Activated CD8-positive, alpha-beta memory T cell treated with anti-CD3 and anti-CD28 coated beads, Interleukin-2, amount 10 ng/mL, durations not matched to agents 7 days and 5 days (primary cell): Measurements from ENCODE around the gene GLUD2. TPM values are rescaled to one million over a fixed set of nuclear protein-coding genes. Genes with fewer than 3 reads are reported as not detected.
"Not testable (repeated sequence)": the region's sequence is repeated elsewhere in the genome, so short reads cannot be mapped to it uniquely, and the experiment has no call there.

Experiments used
- ATAC-seq: fragments of 150-1000 bp; cut with Tn5 transposase; one replicate; pipeline ENCODE4 v1.10.0; 2021; ENCODE audit warnings: moderate library complexity
- CTCF ChIA-PET: fragments of 350-600 bp; sonication (Branson Sonifier 250); formaldehyde crosslinking; loops from one replicate; lab custom pipeline; 2021; ENCODE audit warnings: antibody characterized with exemption; lab: Charles Lee
- DNase-seq: peaks from one replicate; pipeline ENCODE4 v3.0.0-alpha.2; 2020
- H3K27ac Mint-ChIP-seq: one replicate; pipeline ENCODE4 v1.8.0; 2021; ENCODE audit warnings: mild to moderate bottlenecking, mixed read lengths
- H3K27me3 Mint-ChIP-seq: one replicate; pipeline ENCODE4 v1.8.0; 2021; ENCODE audit warnings: mixed read lengths
- H3K36me3 Mint-ChIP-seq: one replicate; pipeline ENCODE4 v1.8.0; 2021; ENCODE audit warnings: mild to moderate bottlenecking, mixed read lengths
- H3K4me1 Mint-ChIP-seq: one replicate; pipeline ENCODE4 v1.8.0; 2021; ENCODE audit warnings: mixed read lengths
- H3K4me3 Mint-ChIP-seq: one replicate; pipeline ENCODE4 v1.8.0; 2021; ENCODE audit warnings: mild to moderate bottlenecking, moderate library complexity, mixed read lengths
- H3K9me3 Mint-ChIP-seq: one replicate; pipeline ENCODE4 v1.8.0; 2022; ENCODE audit warnings: low read depth, mixed read lengths
- total RNA-seq, 2 experiments: library from RNA; stranded (reverse); gene quantifications; one replicate each; pipeline ENCODE4 v1.2.3, GENCODE V29; 2021

The GLUD2 gene
- under 1 TPM; 0.38 to 0.80 TPM for total RNA-seq

DNA sequence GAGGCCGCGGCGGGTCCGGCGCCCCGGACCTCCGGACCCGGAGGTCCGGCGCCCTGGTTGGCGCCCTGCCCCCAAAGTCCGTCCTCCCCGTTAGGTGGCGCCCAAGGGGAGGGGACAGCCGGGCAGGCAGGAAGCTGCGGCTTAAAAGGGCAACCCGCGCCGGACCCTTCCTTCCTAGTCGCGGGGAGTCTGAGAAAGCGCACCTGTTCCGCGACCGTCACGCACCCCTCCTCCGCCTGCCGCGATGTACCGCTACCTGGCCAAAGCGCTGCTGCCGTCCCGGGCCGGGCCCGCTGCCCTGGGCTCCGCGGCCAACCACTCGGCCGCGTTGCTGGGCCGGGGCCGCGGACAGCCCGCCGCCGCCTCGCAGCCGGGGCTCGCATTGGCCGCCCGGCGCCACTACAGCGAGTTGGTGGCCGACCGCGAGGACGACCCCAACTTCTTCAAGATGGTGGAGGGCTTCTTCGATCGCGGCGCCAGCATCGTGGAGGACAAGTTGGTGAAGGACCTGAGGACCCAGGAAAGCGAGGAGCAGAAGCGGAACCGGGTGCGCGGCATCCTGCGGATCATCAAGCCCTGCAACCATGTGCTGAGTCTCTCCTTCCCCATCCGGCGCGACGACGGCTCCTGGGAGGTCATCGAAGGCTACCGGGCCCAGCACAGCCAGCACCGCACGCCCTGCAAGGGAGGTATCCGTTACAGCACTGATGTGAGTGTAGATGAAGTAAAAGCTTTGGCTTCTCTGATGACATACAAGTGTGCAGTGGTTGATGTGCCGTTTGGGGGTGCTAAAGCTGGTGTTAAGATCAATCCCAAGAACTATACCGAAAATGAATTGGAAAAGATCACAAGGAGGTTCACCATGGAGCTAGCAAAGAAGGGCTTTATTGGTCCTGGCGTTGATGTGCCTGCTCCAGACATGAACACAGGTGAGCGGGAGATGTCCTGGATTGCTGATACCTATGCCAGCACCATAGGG, at the start of gene GLUD2:
GLUD2 (plus strand) TSS at position 170 of the 979 bp plus-strand sequence; CDS start at position 245, 75 bp downstream.
- ATAC-seq, result peak; percentile 64
- H3K27ac Mint-ChIP-seq, H3K4me1 Mint-ChIP-seq, H3K27me3 Mint-ChIP-seq, DNase-seq, H3K9me3 Mint-ChIP-seq, H3K4me3 Mint-ChIP-seq, CTCF ChIA-PET, H3K36me3 Mint-ChIP-seq: not testable (repeated sequence)

DNA sequence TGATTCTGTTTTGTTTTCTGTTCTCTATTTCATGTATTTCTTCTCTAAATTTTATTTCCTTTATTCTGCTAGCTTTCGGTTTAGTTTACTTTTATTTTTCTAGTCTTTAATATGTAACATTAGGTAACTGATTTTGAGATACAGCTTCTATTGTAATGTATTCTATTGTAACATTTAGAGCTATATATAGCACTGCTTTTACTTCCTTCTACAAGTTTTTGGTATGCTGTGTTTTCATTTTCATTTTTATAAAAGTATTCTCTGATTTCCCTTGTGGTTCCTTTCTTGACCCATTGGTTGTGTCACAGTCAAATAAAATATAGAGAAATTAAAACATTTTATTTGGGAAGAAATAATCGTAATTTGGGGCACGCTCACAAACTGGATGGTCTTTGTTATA, 48.0 kb upstream of the GLUD2 start:
- Mint-ChIP-seq H3K4me3 (no peak overlapping the region), H3K4me1 (no peaks in the 10 kb centered on the region), H3K9me3 (no peaks in the 10 kb centered on the region), H3K27ac (no peak overlapping the region), H3K36me3 (no peaks in the 10 kb centered on the region), H3K27me3 (no peaks in the 10 kb centered on the region)
- DNase-seq (no peak), ATAC-seq (no peak)
- CTCF ChIA-PET, result no interaction called here

DNA sequence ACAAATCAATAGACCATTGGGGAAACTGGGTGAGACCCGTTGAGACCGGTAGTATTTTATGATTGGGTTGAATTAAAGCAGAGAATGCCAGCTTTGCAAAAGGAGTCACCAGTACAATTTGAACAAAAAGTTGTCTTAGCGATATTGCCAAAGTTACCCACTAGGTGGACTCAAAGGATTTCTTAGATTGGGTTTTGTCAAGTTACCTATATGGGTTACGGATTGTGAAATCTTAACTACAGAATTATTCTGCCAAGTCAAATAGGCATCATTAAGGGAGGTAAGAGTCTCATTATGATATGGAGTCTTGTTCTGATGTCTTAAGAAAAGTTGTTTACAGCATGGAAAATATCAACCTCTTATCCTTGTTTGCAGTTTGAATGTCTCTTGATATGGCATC, 46.8 kb upstream of the GLUD2 start:
- CTCF ChIA-PET, result no interaction called here

DNA sequence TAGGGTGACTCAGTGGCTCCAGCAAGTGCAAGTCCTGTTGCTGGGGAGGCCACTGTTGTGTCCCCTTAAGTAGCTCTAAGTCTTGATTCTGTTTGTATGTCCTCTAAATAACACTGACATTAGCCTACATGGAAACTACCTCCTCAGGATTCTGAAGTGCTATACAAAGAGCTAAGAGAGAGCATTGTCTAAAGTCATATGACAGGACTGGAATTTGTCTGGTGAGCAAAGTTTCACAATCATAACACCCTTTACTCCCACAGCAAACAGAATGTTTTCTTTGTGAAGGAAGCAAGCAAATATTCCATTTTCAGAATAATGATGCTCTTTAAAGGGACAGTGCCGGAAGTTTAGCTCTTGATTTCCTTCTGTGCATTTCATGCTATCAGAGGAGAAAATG, 38.5 kb upstream of the GLUD2 start:
- peaks cover 2% of the 10 kb centered on the region for H3K27me3 Mint-ChIP-seq
- ATAC-seq, result no peak
- H3K27ac Mint-ChIP-seq, result no peak overlapping the region
- DNase-seq, result no peak
- H3K9me3 Mint-ChIP-seq, result no peaks in the 10 kb centered on the region
- no peaks in the 10 kb centered on the region for H3K36me3 Mint-ChIP-seq
- H3K4me1 Mint-ChIP-seq, result no peaks in the 10 kb centered on the region
- CTCF ChIA-PET, result no interaction called here
- H3K4me3 Mint-ChIP-seq, result no peak overlapping the region

More for the DNA sequence above, 46.8 kb upstream of the GLUD2 start:
- no peaks in the 10 kb centered on the region for H3K9me3 Mint-ChIP-seq
- ATAC-seq (no peak), DNase-seq (no peak)
- no peaks in the 10 kb centered on the region for H3K4me1 Mint-ChIP-seq
- no peak overlapping the region for H3K4me3 Mint-ChIP-seq
- no peaks in the 10 kb centered on the region for H3K36me3 Mint-ChIP-seq
- no peaks in the 10 kb centered on the region for H3K27me3 Mint-ChIP-seq
- H3K27ac Mint-ChIP-seq, result no peak overlapping the region

- CTCF ChIA-PET, result no interaction called here
- no peaks in the 10 kb centered on the region for H3K36me3 Mint-ChIP-seq
- no peaks in the 10 kb centered on the region for H3K4me1 Mint-ChIP-seq
- ATAC-seq (no peak), DNase-seq (no peak)
- no peak overlapping the region for H3K27ac Mint-ChIP-seq
- no peak overlapping the region for H3K4me3 Mint-ChIP-seq
- peaks cover 2% of the 10 kb centered on the region for H3K27me3 Mint-ChIP-seq
- H3K9me3 Mint-ChIP-seq, result no peaks in the 10 kb centered on the region
These were observed 37.6 kb upstream of the GLUD2 start for GRCh38 chrX:121009764-121010163.

DNA sequence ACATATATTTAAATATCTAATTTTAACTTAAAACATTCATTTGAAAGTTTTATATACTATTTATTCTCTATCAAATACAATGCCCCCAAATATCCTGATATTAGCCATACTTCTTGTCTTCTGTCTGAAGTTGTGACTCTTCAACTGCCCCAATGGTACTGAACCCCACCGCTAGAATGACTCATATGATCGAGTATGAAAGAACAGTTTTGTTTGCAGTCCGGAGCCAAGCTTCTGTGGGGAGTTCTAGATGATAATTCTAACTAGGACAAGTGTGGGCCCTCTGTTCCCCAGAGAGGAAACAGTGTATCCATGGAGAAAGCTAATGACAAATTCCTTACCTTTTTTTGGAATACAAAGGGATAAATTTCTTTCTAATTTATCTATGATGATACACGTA, 37.2 kb upstream of the GLUD2 start:
- CTCF ChIA-PET, result no interaction called here
- no peaks in the 10 kb centered on the region for H3K9me3 Mint-ChIP-seq
- no peaks in the 10 kb centered on the region for H3K4me1 Mint-ChIP-seq
- DNase-seq (no peak), ATAC-seq (no peak)
- no peak overlapping the region for H3K4me3 Mint-ChIP-seq
- H3K27ac Mint-ChIP-seq, result no peak overlapping the region
- peaks cover 2% of the 10 kb centered on the region for H3K27me3 Mint-ChIP-seq
- H3K36me3 Mint-ChIP-seq, result no peaks in the 10 kb centered on the region

GRCh38 chrX:121011254-121011653, 36.2 kb upstream of the GLUD2 start:
- DNase-seq (no peak), ATAC-seq (no peak)
- Mint-ChIP-seq H3K36me3 (no peaks in the 10 kb centered on the region), H3K9me3 (no peaks in the 10 kb centered on the region), H3K4me1 (no peaks in the 10 kb centered on the region), H3K4me3 (no peak overlapping the region), H3K27me3 (peaks cover 2% of the 10 kb centered on the region), H3K27ac (no peak overlapping the region)
- CTCF ChIA-PET, result no interaction called here

DNA sequence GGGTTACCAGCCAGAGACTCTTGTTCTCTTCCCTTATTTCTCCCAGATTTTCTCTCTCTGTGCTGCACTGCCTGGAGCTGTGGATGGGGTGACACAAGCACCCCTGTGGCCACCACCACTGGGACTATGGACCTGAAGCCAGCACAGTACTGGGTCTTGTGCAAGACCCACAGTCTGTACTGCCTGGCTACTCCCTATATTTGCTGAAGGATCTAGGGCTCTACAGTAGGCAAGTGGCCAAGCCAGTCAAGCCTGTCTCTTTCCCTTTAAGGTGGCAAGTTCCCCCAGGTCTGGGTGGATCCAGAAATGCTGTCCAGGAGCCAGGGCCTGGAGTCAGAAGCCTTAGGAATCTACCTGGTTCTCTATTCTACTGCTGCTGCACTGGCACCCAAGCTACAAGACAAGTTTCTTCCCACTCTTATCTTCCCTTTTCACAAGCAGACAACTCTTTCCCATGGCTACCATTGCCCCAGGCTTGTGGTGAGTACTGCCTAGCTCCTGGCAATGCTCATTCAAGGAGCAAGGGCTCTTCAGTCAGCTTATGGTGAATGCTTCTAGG, 33.4 kb upstream of the GLUD2 start:
- CTCF ChIA-PET, result no interaction called here
- no peaks in the 10 kb centered on the region for H3K36me3 Mint-ChIP-seq
- no peak overlapping the region for H3K4me3 Mint-ChIP-seq
- H3K27me3 Mint-ChIP-seq, result no peaks in the 10 kb centered on the region
- no peak overlapping the region for H3K27ac Mint-ChIP-seq
- DNase-seq (no peak), ATAC-seq (no peak)
- no peaks in the 10 kb centered on the region for H3K4me1 Mint-ChIP-seq
- H3K9me3 Mint-ChIP-seq, result no peaks in the 10 kb centered on the region

DNA sequence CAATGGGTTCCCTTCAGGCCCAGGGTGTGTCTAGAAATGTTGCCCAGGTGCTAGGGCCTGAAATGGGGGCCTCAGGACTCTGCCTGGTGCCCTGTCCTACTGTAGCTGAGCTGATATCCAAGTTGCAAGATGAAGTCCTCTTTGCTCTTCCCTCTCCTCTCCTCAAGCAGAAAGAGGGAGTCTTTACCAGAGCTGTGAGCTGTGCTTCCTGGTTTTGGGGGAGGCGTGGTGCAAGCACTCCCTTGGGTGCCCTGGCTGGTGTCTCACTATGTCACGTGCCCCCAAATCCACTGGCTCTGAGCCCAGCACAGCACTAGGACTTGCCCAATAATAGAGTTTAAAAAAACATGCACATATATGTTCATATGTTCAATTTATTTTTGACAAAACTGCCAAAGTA, 32.6 kb upstream of the GLUD2 start:
- ATAC-seq, result no peak
- Mint-ChIP-seq H3K27me3 (no peaks in the 10 kb centered on the region), H3K4me1 (no peaks in the 10 kb centered on the region), H3K9me3 (no peaks in the 10 kb centered on the region), H3K36me3 (no peaks in the 10 kb centered on the region), H3K27ac (no peak overlapping the region), H3K4me3 (no peak overlapping the region)
- CTCF ChIA-PET, result no interaction called here
- no peak for DNase-seq

GRCh38 chrX:121028419-121028818, 19.0 kb upstream of the GLUD2 start:
- no peaks in the 10 kb centered on the region for H3K4me1 Mint-ChIP-seq
- no peak overlapping the region for H3K4me3 Mint-ChIP-seq
- H3K36me3 Mint-ChIP-seq, result no peaks in the 10 kb centered on the region
- H3K27ac Mint-ChIP-seq, result no peak overlapping the region
- CTCF ChIA-PET, result no interaction called here
- no peaks in the 10 kb centered on the region for H3K27me3 Mint-ChIP-seq
- ATAC-seq (no peak), DNase-seq (no peak)
- no peaks in the 10 kb centered on the region for H3K9me3 Mint-ChIP-seq

DNA sequence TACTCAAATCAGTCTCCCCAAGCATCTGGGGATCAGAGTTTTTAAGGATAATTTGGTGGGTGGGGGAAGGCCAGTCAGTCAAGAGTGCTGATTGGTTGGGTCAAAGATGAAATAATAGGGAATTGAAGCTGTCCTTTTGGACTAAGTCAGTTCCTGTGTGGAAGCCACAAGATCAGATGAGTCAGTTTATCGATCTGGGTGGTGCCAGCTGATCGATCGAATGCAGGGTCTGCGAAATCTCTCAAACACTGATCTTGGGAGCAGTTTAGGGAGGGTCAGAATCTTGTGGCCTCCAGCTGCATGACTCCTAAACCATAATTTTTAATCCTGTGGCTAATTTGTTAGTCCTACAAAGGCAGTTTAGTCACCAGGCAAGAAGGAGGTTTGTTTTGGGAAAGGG, 17.3 kb upstream of the GLUD2 start:
- H3K4me1 Mint-ChIP-seq, result no peaks in the 10 kb centered on the region
- no peak overlapping the region for H3K4me3 Mint-ChIP-seq
- ATAC-seq (no peak), DNase-seq (no peak)
- no peak overlapping the region for H3K27ac Mint-ChIP-seq
- H3K27me3 Mint-ChIP-seq, result no peaks in the 10 kb centered on the region
- H3K36me3 Mint-ChIP-seq, result no peaks in the 10 kb centered on the region
- no peaks in the 10 kb centered on the region for H3K9me3 Mint-ChIP-seq
- CTCF ChIA-PET, result no interaction called here

DNA sequence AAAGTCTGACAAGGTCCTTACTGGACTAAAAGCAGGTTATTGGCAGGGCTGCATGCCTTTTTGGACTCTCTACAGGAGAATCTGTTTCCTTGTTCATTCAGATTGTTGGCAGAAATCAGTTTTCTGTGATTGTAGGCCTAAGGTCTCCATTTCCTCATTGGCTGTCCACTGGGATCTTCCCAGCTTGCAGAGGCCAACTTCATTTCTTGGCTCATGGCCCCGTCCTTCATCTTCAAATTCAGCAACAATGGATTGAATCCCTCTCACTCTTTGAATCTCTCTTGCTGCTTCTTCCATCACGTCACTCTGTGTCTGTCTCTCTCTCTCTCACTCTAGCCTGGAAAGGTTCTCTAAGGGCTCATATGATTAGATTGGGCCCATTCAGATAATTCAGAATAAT, 14.9 kb upstream of the GLUD2 start:
- ATAC-seq (no peak), DNase-seq (no peak)
- CTCF ChIA-PET, result no interaction called here
- H3K27ac Mint-ChIP-seq, result no peak overlapping the region
- H3K36me3 Mint-ChIP-seq, result no peaks in the 10 kb centered on the region
- H3K4me1 Mint-ChIP-seq, result no peaks in the 10 kb centered on the region
- H3K27me3 Mint-ChIP-seq, result no peaks in the 10 kb centered on the region
- H3K4me3 Mint-ChIP-seq, result no peak overlapping the region
- no peaks in the 10 kb centered on the region for H3K9me3 Mint-ChIP-seq

- Mint-ChIP-seq H3K36me3 (no peaks in the 10 kb centered on the region), H3K4me3 (no peak overlapping the region), H3K27me3 (no peaks in the 10 kb centered on the region), H3K27ac (no peak overlapping the region), H3K4me1 (no peaks in the 10 kb centered on the region), H3K9me3 (no peaks in the 10 kb centered on the region)
- CTCF ChIA-PET, result no interaction called here
- no peak for DNase-seq
- no peak for ATAC-seq
These were observed 11.3 kb upstream of the GLUD2 start for GRCh38 chrX:121036137-121036536.

- H3K4me3 Mint-ChIP-seq, result no peak overlapping the region
- no peaks in the 10 kb centered on the region for H3K4me1 Mint-ChIP-seq
- DNase-seq (no peak), ATAC-seq (no peak)
- H3K27me3 Mint-ChIP-seq, result no peaks in the 10 kb centered on the region
- H3K27ac Mint-ChIP-seq, result no peak overlapping the region
- CTCF ChIA-PET, result no interaction called here
- no peaks in the 10 kb centered on the region for H3K9me3 Mint-ChIP-seq
- H3K36me3 Mint-ChIP-seq, result no peaks in the 10 kb centered on the region
These were observed 10.5 kb upstream of the GLUD2 start for GRCh38 chrX:121036951-121037350.
